SJCRH30 (cell line): Measurements from ENCODE around the gene PPP1R3D. TPM values are rescaled to one million over a fixed set of nuclear protein-coding genes. Genes with fewer than 3 reads are reported as not detected.
"Not testable (repeated sequence)": the region's sequence is repeated elsewhere in the genome, so short reads cannot be mapped to it uniquely, and the experiment has no call there.

ENCODE experiments used
- DNase-seq, 2 experiments: peaks; one replicate each; pipeline ENCODE4 v3.0.0-alpha.2; 2015 to 2020
- H3K27ac ChIP-seq: fragments of 250-450 bp; sonication (Bioruptor Pico); 2 replicates; pipeline ENCODE4 v1.5.1; 2020; ENCODE audit warnings: mild to moderate bottlenecking, moderate library complexity
- H3K27me3 ChIP-seq: fragments of 250-450 bp; sonication (Bioruptor Pico); 2 replicates; pipeline ENCODE4 v1.5.1; 2020; ENCODE audit warnings: mild to moderate bottlenecking, moderate library complexity
- H3K36me3 ChIP-seq: fragments of 250-450 bp; sonication (Bioruptor Pico); 2 replicates; pipeline ENCODE4 v1.5.1; 2020; ENCODE audit warnings: mild to moderate bottlenecking, moderate library complexity
- H3K4me1 ChIP-seq: fragments of 250-450 bp; sonication (Bioruptor Pico); 2 replicates; pipeline ENCODE4 v1.5.1; 2020; ENCODE audit warnings: mild to moderate bottlenecking, moderate library complexity
- H3K4me3 ChIP-seq: fragments of 250-450 bp; sonication (Bioruptor Pico); 2 replicates; pipeline ENCODE4 v1.5.1; 2020; ENCODE audit warnings: mild to moderate bottlenecking, moderate library complexity
- H3K9me3 ChIP-seq: fragments of 250-450 bp; sonication (Bioruptor Pico); replicated peaks from 2 replicates; pipeline ENCODE4 v1.5.1; 2020; ENCODE audit warnings: mild to moderate bottlenecking, moderate library complexity
- total RNA-seq: library from RNA; depleted of rRNA; stranded (reverse); fragments of >200 nt; shearing (Covaris generic); gene quantifications from 2 replicates; pipeline ENCODE4 v1.2.3, GENCODE V29; 2014

The PPP1R3D gene
- total RNA-seq, 1 experiment from 2014 or later: 4.7 TPM

DNA sequence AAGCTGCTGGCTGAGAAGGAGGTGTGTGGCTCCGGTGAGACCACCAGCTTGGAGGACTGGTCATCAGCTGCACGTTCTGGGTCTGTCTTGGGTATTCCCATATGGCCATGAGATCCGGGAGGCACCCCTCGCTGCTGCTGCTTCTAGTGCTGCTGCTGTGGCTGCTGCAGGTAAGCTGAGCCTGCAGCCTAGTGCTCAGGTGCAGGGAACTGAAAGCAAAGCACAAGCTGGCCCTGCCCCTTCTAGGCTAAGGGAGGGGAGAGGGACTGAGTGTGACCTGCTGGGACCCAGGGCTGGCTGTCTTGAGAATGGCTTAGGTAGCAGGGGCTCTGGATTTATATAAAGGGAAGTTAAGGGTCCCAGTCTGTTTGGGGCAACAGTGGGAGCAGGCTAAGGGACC, 18.5 kb upstream of the PPP1R3D start:
- Histone ChIP-seq H3K9me3 (no peaks in the 10 kb centered on the region), H3K27me3 (peaks cover 4% of the 10 kb centered on the region; the same call in 1 of the 2 replicates), H3K27ac (no peak overlapping the region), H3K4me1 (no peaks in the 10 kb centered on the region), H3K36me3 (no peaks in the 10 kb centered on the region), H3K4me3 (no peak overlapping the region)
- no peak for DNase-seq

DNA sequence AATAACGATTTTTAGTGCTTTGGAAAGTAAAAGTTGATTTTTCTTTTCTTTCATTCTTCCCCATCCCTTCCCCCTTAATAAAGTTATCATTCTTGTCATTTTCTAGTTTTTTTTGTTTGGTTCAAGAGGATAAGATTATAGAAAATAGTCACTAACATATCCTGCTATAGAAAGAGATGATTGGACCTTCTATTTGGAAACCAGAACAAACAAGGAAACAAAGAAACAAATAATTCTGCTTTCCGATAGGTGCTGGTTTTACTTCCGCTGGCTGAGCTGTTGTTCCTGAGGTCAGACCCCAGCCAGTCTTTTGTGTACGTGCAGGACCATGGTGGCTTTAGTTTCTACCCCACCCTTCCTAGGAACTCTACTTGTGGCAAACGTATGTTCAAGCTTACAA, 18.0 kb upstream of the PPP1R3D start, which contains the start of gene CDH26:
Gene CDH26, plus strand, starts transcription at position 301 of the 400 bp plus-strand sequence. CDS start 304 bp downstream, outside the sequence.
- Histone ChIP-seq H3K27me3 (0 out of 2 replicates have a peak, but pooled peaks cover 4% of the 10 kb centered on the region), H3K4me3 (no peak within 1 kb of the TSS), H3K9me3 (no peaks in the 10 kb centered on the region), H3K4me1 (no peaks in the 10 kb centered on the region), H3K27ac (no peak within 1 kb of the TSS), H3K36me3 (no peaks in the 10 kb centered on the region)
- DNase-seq: no peak

DNA sequence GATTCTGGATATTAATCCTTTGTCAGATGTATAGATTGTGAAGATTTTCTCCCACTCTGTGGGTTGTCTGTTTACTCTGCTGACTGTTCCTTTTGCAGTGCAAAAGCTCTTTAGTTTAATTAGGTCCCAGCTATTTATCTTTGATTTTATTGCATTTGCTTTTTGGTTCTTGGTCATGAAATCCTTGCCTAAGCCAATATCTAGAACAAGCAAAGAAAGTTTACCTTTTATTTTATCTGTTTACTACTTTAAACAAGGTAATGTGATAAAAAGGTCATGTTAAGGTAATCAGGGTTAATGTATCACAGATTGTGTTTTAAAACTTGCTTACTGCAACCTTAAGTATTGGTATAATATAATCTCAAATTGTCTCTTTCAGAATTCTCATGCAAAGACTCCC, 17.5 kb upstream of the PPP1R3D start:
- H3K36me3 ChIP-seq, H3K27ac ChIP-seq, H3K4me1 ChIP-seq, H3K27me3 ChIP-seq, H3K4me3 ChIP-seq, DNase-seq, H3K9me3 ChIP-seq: not testable (repeated sequence)

DNA sequence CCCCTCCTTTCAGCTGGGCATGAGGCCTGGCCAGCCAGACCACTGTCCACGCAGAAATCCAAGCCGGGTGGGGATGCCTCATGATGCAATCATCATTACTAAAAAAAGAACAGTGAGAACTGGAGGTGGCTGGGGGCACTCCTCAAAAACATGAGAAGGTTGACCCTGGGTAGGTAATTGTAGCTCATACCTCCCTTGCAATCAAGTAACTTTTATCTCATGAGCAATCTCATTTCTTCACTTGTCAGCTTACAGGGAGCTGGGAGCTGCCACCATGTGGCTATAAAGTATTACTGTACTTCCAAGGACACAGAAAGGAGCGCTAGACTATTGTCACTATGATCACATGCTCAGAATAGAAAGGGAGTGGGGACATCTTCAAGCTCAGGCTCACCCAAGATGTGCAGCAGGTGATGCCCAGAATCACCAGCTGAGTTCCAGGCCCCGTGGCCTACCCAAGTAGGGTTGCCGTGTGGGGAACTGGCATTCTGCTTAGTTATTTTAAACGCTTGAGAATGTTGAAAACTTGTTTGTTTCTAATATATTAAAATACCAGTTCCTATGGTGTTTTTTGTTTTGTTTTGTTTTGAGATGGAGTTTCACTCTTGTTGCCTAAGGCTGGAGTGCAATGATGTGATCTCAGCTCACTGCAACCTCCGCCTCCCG, 15.2 kb upstream of the PPP1R3D start:
- Histone ChIP-seq H3K4me3 (no peak overlapping the region), H3K27me3 (no peaks in the 10 kb centered on the region), H3K9me3 (no peaks in the 10 kb centered on the region), H3K4me1 (no peaks in the 10 kb centered on the region), H3K27ac (no peak overlapping the region), H3K36me3 (no peaks in the 10 kb centered on the region)
- DNase-seq: peak in 1 of 2 experiments; percentile 46

DNA sequence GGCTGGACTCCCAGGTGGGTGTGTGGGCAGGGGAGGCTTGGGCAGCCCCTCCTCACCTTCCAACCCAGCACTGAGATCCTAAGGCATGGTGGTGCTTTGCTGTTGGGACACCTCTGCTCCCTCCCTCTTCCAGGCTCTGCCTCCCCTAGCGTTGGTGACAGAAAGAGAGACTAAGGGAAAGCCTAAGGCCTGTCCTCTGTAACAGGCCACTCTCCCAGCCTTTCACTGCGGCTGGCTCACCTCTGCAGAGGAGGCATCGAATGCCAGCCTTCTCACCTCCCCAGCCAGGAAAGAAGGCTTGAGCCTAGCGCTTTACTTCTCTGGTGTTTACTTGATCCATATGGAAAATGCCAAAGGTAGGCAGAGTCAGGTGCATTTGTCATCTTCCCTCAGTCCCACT, 14.6 kb upstream of the PPP1R3D start:
- DNase-seq: no peak
- no peaks in the 10 kb centered on the region for H3K9me3 ChIP-seq
- no peaks in the 10 kb centered on the region for H3K36me3 ChIP-seq
- H3K27me3 ChIP-seq: no peaks in the 10 kb centered on the region
- no peak overlapping the region for H3K4me3 ChIP-seq
- no peaks in the 10 kb centered on the region for H3K4me1 ChIP-seq
- no peak overlapping the region for H3K27ac ChIP-seq

DNA sequence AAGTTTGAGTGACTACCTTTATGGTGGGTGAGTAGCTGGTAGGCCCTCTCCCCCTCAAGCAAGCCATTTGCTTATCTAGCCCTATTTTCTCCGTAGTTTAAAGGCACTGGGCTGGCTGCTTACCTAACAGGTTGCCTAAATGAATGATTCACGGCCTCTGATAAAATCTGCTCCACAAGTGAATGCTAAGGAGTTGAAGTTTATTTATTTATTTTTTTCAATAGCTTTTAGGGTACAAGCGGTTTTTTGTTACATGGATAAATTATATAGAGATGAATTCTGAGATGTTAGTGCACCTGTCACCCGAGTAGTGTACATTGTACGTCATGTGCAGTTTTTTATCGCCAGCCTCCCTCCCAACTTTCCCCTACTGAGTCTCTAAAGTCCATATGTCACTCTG, 9.8 kb upstream of the PPP1R3D start:
- Histone ChIP-seq H3K36me3 (no peaks in the 10 kb centered on the region; the same call in none of the 2 replicates), H3K4me3 (no peak overlapping the region), H3K9me3 (no peaks in the 10 kb centered on the region), H3K4me1 (no peaks in the 10 kb centered on the region), H3K27me3 (no peaks in the 10 kb centered on the region), H3K27ac (no peak overlapping the region)
- no peak for DNase-seq

DNA sequence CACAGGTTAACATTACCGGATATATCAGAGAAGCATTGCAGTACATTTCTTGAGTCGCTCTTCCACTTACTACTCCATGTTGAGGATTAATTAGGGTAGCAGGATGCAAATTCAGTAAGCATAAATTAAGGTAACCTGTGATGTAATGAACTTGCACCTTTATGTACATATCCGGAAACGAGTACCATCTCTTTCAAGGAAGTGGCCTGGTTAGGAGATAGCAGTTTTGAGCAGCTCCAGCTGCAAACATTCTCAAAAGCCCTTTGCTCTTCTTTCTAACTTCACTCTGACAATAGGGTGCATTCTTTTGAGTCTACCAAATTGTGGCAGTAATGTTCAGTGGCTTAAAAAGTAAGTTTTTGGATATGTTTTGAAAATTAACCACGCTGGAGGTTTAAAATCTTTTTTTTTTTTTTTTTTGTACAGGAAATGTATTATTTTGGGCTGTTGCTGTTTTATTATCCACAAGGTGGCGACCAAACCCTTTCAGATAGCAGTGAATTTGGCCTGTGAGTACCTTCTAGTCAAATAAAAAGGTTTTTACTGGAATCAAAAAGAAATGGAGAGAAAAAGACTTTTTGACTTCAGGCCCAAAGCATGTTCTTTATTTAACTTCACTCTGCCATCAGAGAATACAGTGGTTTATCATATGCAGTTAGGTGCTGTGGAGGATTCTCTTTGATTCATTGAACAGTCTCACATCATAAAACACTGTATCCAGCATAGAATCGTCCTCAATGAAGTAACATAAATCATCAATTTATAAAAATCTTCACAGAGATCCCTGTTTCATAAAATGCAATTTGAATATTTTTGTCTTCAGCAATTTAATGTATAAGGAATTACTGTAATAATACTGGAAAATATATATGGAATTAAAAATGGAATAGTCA, 9.0 kb upstream of the PPP1R3D start:
- no peaks in the 10 kb centered on the region for H3K27me3 ChIP-seq
- no peak overlapping the region for H3K4me3 ChIP-seq
- peaks cover 2% of the 10 kb centered on the region for H3K36me3 ChIP-seq
- H3K27ac ChIP-seq: no peak overlapping the region
- peak; percentile 58 to 86 for DNase-seq
- H3K9me3 ChIP-seq: no peaks in the 10 kb centered on the region
- no peaks in the 10 kb centered on the region for H3K4me1 ChIP-seq

DNA sequence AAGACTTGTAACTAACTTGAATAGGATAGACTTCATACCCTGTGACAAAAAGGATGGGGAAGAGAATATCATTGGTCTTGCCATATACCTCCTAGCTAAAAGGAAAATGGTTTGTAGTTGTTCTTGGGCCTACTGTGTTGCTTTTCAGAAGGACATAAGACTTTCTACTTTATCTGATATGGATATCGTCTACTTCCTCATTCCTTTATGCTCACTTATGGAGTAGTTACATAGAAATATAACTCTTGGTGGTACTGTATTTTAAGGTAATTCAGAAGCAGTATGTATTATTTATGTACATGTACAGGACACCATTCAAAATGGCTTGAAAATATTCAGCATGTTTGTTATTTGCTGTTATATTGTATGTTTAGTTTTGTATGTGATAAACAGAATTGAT, 8.1 kb upstream of the PPP1R3D start:
- Histone ChIP-seq H3K9me3 (no peaks in the 10 kb centered on the region), H3K36me3 (peaks cover 10% of the 10 kb centered on the region), H3K4me3 (no peak overlapping the region), H3K4me1 (no peaks in the 10 kb centered on the region), H3K27me3 (no peaks in the 10 kb centered on the region), H3K27ac (no peak overlapping the region)
- no peak for DNase-seq

DNA sequence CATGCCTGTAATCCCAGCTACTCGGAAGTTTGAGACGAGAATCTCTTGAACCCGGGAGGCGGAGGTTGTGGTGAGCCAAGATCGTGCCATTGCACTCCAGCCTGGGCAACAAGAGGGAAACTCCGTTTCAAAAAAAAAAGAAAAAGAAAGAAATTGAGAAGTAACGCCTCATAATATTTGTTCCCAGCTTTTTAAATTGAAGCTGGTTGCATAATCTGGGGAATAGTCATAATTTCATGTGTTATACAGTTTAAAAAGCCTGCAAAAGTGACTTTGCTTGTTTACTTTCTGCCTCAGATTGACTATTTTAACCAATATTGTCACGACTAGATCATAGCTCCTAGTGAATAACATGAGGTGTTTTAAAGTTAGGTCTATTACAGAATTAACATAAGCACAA, 7.3 kb upstream of the PPP1R3D start:
- no peak overlapping the region for H3K27ac ChIP-seq
- no peak for DNase-seq
- no peak overlapping the region for H3K4me3 ChIP-seq
- H3K36me3 ChIP-seq: peaks cover 18% of the 10 kb centered on the region
- no peaks in the 10 kb centered on the region for H3K27me3 ChIP-seq
- no peaks in the 10 kb centered on the region for H3K4me1 ChIP-seq
- no peaks in the 10 kb centered on the region for H3K9me3 ChIP-seq

DNA sequence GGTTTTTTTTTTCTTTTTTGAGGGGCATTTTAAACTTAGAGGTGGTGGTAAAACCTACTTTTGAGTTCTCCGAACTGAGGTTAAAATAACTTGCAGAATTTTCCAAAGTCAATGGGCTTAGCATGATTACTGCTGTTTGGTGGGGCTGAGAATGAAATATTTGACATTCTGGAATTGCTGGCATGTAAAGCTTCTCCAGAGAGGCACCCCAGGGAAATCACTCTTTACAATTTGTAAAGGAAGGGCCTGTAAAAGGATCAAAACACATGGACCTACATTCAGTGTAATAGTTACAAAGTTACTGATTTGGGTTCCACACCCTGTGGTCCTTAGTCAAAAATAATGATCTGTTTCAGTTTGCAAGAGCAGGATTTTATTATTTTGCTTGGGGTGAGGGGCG, 5.6 kb upstream of the PPP1R3D start:
- Histone ChIP-seq H3K4me3 (no peak overlapping the region), H3K36me3 (peaks cover 21% of the 10 kb centered on the region), H3K27me3 (no peaks in the 10 kb centered on the region), H3K4me1 (peaks cover 9% of the 10 kb centered on the region; the same call in 1 of the 2 replicates), H3K9me3 (no peaks in the 10 kb centered on the region), H3K27ac (no peak overlapping the region)
- DNase-seq: no peak

DNA sequence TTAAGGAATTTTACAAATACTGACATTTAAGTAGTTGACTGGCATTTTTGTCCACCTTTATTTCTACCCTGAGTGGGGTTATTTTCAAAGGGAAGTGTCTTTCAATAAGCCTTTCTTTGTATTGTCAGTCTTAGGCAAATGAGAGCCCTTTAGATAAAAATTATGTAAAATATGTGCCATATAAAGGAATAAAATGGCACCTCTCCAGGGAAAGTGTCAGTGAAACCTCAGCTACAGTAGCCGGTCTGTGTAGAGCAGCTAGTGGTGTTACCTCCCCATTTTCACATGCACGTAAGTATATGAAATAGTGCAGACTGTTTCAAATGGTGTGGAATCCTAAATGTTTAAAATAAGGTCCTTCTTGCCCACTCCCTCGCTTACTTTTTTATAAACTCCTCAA, 5.1 kb upstream of the PPP1R3D start:
- Histone ChIP-seq H3K9me3 (no peaks in the 10 kb centered on the region), H3K4me3 (no peak overlapping the region), H3K36me3 (peaks cover 21% of the 10 kb centered on the region), H3K27ac (no peak overlapping the region), H3K4me1 (peaks cover 9% of the 10 kb centered on the region; the same call in 1 of the 2 replicates), H3K27me3 (no peaks in the 10 kb centered on the region)
- DNase-seq: no peak

DNA sequence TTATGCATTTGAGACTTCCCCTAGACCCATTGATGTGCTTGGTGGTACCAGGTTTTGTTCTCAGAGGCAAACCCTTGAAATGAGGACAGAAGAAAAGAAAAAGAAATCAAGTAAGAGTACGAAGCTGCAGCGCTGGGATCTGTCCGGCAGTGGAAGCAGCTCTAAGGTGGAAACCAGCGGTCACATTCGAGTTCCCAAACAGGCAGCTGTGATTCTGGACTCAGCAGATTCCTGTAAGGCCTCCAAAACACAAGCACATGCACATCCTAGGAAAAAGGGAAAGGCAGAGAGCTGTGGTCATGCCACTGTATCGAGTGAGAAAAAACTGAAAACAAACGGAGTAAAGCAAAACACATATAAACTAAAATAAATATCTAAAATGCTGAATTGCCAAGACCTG, 4.6 kb upstream of the PPP1R3D start:
- H3K27ac ChIP-seq: no peak overlapping the region
- H3K4me1 ChIP-seq: peaks cover 9% of the 10 kb centered on the region; the same call in 1 of the 2 replicates
- no peak overlapping the region for H3K4me3 ChIP-seq
- H3K27me3 ChIP-seq: no peaks in the 10 kb centered on the region
- no peaks in the 10 kb centered on the region for H3K9me3 ChIP-seq
- DNase-seq: no peak
- peaks cover 21% of the 10 kb centered on the region for H3K36me3 ChIP-seq

DNA sequence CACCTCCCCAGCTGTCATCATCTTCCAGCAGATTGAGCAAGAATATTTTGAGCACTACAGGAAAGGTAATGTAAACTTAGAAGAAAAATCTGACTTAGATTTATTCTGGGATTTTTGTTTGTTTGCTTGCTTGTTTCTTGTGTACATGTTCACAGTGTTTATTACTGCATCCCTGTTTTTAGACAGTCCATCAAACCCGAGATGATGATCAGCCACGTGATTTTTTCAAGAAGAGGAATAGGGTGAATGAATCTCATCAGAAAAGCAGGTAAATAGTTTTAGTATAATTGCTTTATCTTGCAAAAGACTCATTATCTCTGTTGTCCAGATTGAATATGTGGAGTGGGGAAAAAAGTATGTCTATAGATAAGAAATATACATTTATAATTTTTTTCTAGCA, 2.1 kb upstream of the PPP1R3D start:
- Histone ChIP-seq H3K27ac (no peak overlapping the region), H3K27me3 (no peaks in the 10 kb centered on the region), H3K4me1 (peaks cover 15% of the 10 kb centered on the region; the same call in 1 of the 2 replicates), H3K36me3 (peaks cover 21% of the 10 kb centered on the region), H3K9me3 (no peaks in the 10 kb centered on the region), H3K4me3 (no peak overlapping the region)
- no peak for DNase-seq

DNA sequence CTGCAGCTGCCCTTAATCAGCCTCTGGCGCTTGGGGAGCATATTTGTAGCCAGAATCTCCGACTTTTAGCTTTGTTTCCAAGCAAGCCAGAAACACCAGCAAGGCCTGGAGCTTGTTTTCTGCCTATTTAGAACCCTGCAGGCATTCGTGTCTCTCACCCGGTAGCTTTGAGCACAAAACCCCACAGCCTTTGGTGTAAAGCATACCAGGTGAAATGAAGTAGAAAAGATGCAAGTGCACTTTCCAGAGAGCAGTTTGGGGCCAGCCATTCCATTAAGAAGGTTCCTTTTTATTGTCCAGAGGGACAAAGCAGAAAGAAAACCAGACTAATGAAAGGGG, 820 bp upstream of the PPP1R3D start:
- Histone ChIP-seq H3K4me3 (peak overlapping the region; percentile 68), H3K4me1 (peaks cover 15% of the 10 kb centered on the region; the same call in 1 of the 2 replicates), H3K36me3 (peaks cover 21% of the 10 kb centered on the region), H3K27ac (peak overlapping the region; percentile 79), H3K27me3 (no peaks in the 10 kb centered on the region), H3K9me3 (no peaks in the 10 kb centered on the region)
- DNase-seq: no peak

DNA sequence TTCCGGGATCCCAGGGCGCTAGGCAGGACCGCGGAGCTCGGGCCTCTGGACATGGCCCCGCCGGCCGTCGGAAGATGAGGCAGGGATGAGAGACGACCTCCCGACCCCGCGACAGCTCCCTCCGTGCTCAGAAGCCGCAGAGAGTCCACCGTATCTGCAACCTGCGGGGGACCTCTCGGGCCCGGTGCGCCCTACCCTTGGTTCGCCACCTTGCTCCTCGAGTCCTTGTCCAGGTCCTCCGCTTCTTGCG, 301 bp downstream of the PPP1R3D start:
- Histone ChIP-seq H3K4me3 (peak overlapping the region; percentile 68), H3K27ac (peak overlapping the region; percentile 5; the same call in 1 of the 2 replicates), H3K36me3 (peaks cover 21% of the 10 kb centered on the region), H3K27me3 (no peaks in the 10 kb centered on the region), H3K4me1 (peaks cover 15% of the 10 kb centered on the region; the same call in 1 of the 2 replicates), H3K9me3 (no peaks in the 10 kb centered on the region)
- DNase-seq: no peak
